Osteoblast (primary cell): ENCODE results near the gene RPL27. TPM values are rescaled to one million over a fixed set of nuclear protein-coding genes. Genes with fewer than 3 reads are reported as not detected.

Source experiments
- DNase-seq: peaks from one replicate; pipeline ENCODE4 v3.0.0; 2011; ENCODE audit warnings: low spot score, mixed read lengths; ENCODE audit not compliant: insufficient read length; ENCODE audit errors: missing footprints
- H2AFZ ChIP-seq: 2 replicates; pipeline ENCODE4 v1.6.0; 2011; ENCODE audit warnings: mild to moderate bottlenecking, low read length
- H3K27ac ChIP-seq: 2 replicates; pipeline ENCODE4 v1.5.1; 2011; ENCODE audit warnings: mild to moderate bottlenecking, low read depth, low read length, moderate library complexity
- H3K27me3 ChIP-seq: 2 replicates; pipeline ENCODE4 v1.6.0; 2012; ENCODE audit warnings: mild to moderate bottlenecking, control low read depth, inconsistent platforms, low read length, moderate library complexity; ENCODE audit not compliant: insufficient read depth
- H3K36me3 ChIP-seq: 2 replicates; pipeline ENCODE4 v1.5.1; 2011; ENCODE audit warnings: mild to moderate bottlenecking, low read length, control low read depth, moderate library complexity; ENCODE audit not compliant: insufficient read depth
- H3K4me1 ChIP-seq: 2 replicates; pipeline ENCODE4 v1.5.1; 2011; ENCODE audit warnings: mild to moderate bottlenecking, low read length, control low read depth, moderate library complexity; ENCODE audit not compliant: insufficient read depth
- H3K4me2 ChIP-seq: 2 replicates; pipeline ENCODE4 v1.6.0; 2011; ENCODE audit warnings: mild to moderate bottlenecking, low read length; ENCODE audit not compliant: insufficient read depth
- H3K4me3 ChIP-seq: fragments of 200-600 bp; sonication (generic); 3 replicates; pipeline ENCODE4 v1.5.1; 2012; ENCODE audit warnings: mild to moderate bottlenecking, low read length, inconsistent platforms; ENCODE audit not compliant: insufficient read depth
- H3K79me2 ChIP-seq: 2 replicates; pipeline ENCODE4 v1.6.0; 2012; ENCODE audit warnings: mild to moderate bottlenecking, low read length, control low read depth, inconsistent platforms; ENCODE audit not compliant: insufficient read depth
- H3K9me3 ChIP-seq: 2 replicates; pipeline ENCODE4 v1.5.1; 2011; ENCODE audit warnings: low read depth, low read length, control low read depth
- H4K20me1 ChIP-seq: 2 replicates; pipeline ENCODE4 v1.6.0; 2012; ENCODE audit warnings: mild to moderate bottlenecking, low read length, control low read depth; ENCODE audit not compliant: insufficient read depth
- total RNA-seq: library from RNA; depleted of rRNA; stranded (reverse); fragments of >200 nt; gene quantifications from 2 replicates; pipeline ENCODE4 v1.2.3, GENCODE V29; 2012
- TF ChIP-seq, protein P1 (sequence below): IDR thresholded peaks from 2 replicates; pipeline ENCODE4 v1.5.1; 2011; ENCODE audit warnings: mild to moderate bottlenecking, low read depth, low read length, moderate library complexity; ENCODE audit errors: extremely low read depth

RPL27 gene
- total RNA-seq, 1 donor = 878 TPM

DNA sequence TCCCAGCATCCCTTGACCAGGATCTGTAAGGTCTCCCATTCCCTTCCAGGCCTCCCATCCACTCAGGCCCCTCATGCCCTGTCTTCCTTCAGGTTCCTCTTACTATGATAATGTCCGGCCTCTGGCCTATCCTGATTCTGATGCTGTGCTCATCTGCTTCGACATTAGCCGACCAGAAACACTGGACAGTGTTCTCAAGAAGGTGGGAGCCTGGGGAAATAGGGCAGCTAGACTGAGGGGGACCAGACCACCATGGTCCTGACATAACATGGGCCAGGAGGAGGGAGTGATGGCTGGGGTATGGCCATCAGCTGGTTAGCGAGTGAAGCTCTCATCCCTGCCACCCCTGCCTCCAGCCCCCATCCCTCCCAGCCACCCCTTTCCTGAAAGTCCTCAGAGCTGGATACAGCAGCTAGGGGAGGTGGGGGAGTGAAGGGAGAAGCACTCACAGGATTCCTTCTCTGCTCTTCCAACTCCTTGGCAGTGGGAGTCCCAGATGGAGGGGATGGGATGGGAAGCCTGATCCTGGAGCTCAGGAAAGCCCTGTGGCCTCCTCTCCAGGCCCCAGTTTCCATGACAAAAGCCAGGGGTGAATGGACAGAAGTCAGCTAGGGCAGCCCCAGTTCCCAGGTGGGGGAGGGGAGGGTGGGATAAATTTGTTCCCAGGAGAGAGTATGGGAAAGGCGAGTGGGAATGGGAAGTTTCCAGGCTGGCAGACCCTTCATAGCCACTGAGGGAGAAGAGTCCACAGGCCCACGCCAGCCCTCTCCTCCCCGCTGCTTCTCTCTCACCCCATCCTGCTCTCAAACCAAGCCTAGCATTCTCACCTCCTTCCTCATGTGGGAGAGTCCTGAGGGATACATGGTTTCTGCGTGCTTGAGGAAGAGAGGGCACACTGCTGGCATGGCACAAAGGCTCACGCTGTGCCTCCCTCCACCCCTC is 29.1 kb downstream of the RPL27 start:
- Histone ChIP-seq H3K4me1 (peaks cover 3% of the 10 kb centered on the region), H3K79me2 (peaks cover under 1% of the 10 kb centered on the region), H3K36me3 (no peaks in the 10 kb centered on the region), H3K27me3 (no peaks in the 10 kb centered on the region), H3K4me2 (no peak overlapping the region), H4K20me1 (no peaks in the 10 kb centered on the region), H3K27ac (no peak overlapping the region), H3K4me3 (no peak overlapping the region), H2AFZ (no peak overlapping the region), H3K9me3 (no peaks in the 10 kb centered on the region)
- TF ChIP-seq, protein P1, sequence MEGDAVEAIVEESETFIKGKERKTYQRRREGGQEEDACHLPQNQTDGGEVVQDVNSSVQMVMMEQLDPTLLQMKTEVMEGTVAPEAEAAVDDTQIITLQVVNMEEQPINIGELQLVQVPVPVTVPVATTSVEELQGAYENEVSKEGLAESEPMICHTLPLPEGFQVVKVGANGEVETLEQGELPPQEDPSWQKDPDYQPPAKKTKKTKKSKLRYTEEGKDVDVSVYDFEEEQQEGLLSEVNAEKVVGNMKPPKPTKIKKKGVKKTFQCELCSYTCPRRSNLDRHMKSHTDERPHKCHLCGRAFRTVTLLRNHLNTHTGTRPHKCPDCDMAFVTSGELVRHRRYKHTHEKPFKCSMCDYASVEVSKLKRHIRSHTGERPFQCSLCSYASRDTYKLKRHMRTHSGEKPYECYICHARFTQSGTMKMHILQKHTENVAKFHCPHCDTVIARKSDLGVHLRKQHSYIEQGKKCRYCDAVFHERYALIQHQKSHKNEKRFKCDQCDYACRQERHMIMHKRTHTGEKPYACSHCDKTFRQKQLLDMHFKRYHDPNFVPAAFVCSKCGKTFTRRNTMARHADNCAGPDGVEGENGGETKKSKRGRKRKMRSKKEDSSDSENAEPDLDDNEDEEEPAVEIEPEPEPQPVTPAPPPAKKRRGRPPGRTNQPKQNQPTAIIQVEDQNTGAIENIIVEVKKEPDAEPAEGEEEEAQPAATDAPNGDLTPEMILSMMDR = no peak
- DNase-seq = peak; percentile 71

DNA sequence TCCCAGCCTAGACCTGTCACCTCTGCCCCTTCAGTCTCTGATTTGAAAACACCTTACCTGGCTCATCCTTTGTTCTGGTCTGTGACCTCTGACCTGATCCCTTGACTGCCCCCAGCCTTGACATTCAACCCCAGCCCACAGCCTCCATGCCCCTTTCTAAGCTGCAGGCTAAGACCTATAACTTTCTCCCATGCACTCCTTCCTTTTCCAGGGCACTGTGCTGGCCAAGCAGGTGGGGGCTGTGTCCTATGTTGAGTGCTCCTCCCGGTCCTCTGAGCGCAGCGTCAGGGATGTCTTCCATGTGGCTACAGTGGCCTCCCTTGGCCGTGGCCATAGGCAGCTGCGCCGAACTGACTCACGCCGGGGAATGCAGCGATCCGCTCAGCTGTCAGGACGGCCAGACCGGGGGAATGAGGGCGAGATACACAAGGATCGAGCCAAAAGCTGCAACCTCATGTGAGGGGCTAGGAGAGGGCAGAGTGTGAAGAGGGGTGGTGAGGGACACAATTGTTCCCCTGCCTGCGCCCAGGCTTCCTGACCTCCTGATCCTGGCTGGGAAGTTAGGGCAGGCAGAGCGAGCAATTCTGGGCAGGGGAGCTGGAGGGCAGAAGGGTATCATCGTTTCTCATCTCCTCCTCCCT is 30.1 kb downstream of the RPL27 start:
- Histone ChIP-seq H3K27ac (no peak overlapping the region), H3K4me3 (no peak overlapping the region), H4K20me1 (no peaks in the 10 kb centered on the region), H3K4me1 (peaks cover 3% of the 10 kb centered on the region), H3K36me3 (no peaks in the 10 kb centered on the region), H3K4me2 (no peak overlapping the region), H3K27me3 (no peaks in the 10 kb centered on the region), H3K9me3 (no peaks in the 10 kb centered on the region), H3K79me2 (no peaks in the 10 kb centered on the region), H2AFZ (no peak overlapping the region)
- TF ChIP-seq, protein P1 = no peak
- DNase-seq = peak; percentile 6

DNA sequence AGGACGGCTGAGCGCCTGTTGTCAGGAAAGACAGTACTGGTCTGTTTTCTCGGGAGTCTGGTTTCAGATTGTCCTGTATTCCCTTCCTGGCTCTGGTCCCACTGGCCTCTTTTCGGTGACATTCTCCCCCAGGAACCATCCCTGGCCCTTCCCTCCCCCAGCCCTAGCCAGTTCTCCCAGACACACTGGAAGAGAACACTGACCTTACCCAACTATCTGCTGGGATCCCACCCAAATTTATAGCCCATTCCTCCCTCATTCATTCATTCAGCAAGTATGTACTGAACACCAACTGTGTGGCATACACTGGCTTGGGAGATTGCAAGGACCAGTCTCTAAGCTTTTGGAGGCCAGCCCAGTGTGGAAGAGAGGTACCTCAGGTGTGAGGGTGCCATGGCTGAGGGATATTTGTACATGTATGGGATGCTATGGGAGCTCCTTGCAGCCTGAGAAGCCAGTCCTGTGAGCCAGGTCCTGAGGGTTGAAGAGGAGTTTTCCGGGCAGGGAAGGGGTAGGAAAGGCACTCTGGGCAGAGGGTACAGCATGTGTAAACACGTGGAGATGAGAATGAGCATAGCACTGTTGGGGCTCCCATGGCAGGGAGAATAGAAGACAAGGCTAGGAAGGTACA is 32.0 kb downstream of the RPL27 start:
- H2AFZ ChIP-seq = peak overlapping the region; percentile 36
- H3K79me2 ChIP-seq = no peaks in the 10 kb centered on the region

More for the DNA sequence above, 32.0 kb downstream of the RPL27 start:
- Histone ChIP-seq H3K4me1 (no peaks in the 10 kb centered on the region), H3K4me2 (no peak overlapping the region), H3K27ac (no peak overlapping the region), H3K36me3 (no peaks in the 10 kb centered on the region), H3K4me3 (no peak overlapping the region), H4K20me1 (no peaks in the 10 kb centered on the region), H3K9me3 (no peaks in the 10 kb centered on the region), H3K27me3 (no peaks in the 10 kb centered on the region)
- DNase-seq = peak; percentile 76
- TF ChIP-seq, protein P1 = no peak
